Measurements from ENCODE around the gene LRRC8B.
"Not testable (repeated sequence)": the region's sequence is repeated elsewhere in the genome, so short reads cannot be mapped to it uniquely, and the experiment has no call there.

Gene LRRC8B

GRCh38 chr1:89525169-89525855 is 683 bp downstream of the LRRC8B start:
- peak in 1 of 3 experiments; percentile 32 for DNase-seq (ENCODE audit: low read depth in 3 of 3)

GRCh38 chr1:89527256-89527655 is 2.6 kb downstream of the LRRC8B start:
- DNase-seq (ENCODE audit: low read depth in 3 of 3), result no peak

- no peak for DNase-seq (ENCODE audit: low read depth in 3 of 3)
Measured at GRCh38 chr1:89527750-89528381, 3.2 kb downstream of the LRRC8B start.

- DNase-seq (ENCODE audit: low read depth in 3 of 3), result no peak
Measured at GRCh38 chr1:89528382-89528780, 3.8 kb downstream of the LRRC8B start.

GRCh38 chr1:89529196-89529595 is 4.6 kb downstream of the LRRC8B start:
- no peak for DNase-seq (ENCODE audit: low read depth in 3 of 3)

- DNase-seq (ENCODE audit: low read depth in 3 of 3), result no peak
Measured at GRCh38 chr1:89530444-89531089, 5.9 kb downstream of the LRRC8B start.

GRCh38 chr1:89531480-89532139 is 7.0 kb downstream of the LRRC8B start:
- no peak for DNase-seq (ENCODE audit: low read depth in 3 of 3)

- DNase-seq (ENCODE audit: low read depth in 3 of 3), result no peak
Measured at GRCh38 chr1:89532228-89532627, 7.6 kb downstream of the LRRC8B start.

GRCh38 chr1:89532866-89533265 is 8.2 kb downstream of the LRRC8B start:
- no peak for DNase-seq (ENCODE audit: low read depth in 3 of 3)

GRCh38 chr1:89535537-89535936 is 10.9 kb downstream of the LRRC8B start:
- DNase-seq (ENCODE audit: low read depth in 3 of 3), result no peak

- no peak for DNase-seq (ENCODE audit: low read depth in 3 of 3)
Measured at GRCh38 chr1:89536555-89537341, 12.1 kb downstream of the LRRC8B start.

- DNase-seq (ENCODE audit: low read depth in 3 of 3), result no peak
Measured at GRCh38 chr1:89538361-89538760, 13.7 kb downstream of the LRRC8B start.

- DNase-seq (ENCODE audit: low read depth in 3 of 3), result no peak
Measured at GRCh38 chr1:89539128-89539527, 14.5 kb downstream of the LRRC8B start.

GRCh38 chr1:89540406-89540970 is 15.9 kb downstream of the LRRC8B start:
- no peak for DNase-seq (ENCODE audit: low read depth in 3 of 3)

GRCh38 chr1:89542345-89542744 is 17.7 kb downstream of the LRRC8B start:
- no peak for DNase-seq (ENCODE audit: low read depth in 3 of 3)

- DNase-seq (ENCODE audit: low read depth in 3 of 3), result not testable (repeated sequence)
Measured at GRCh38 chr1:89543632-89544031, 19.0 kb downstream of the LRRC8B start.

GRCh38 chr1:89545264-89546038 is 20.8 kb downstream of the LRRC8B start:
- DNase-seq (ENCODE audit: low read depth in 3 of 3), result peak in 2 of 3 experiments; percentile 33 to 77

GRCh38 chr1:89546082-89546889 is 21.7 kb downstream of the LRRC8B start:
- no peak for DNase-seq (ENCODE audit: low read depth in 3 of 3)

GRCh38 chr1:89546934-89547562 is 22.4 kb downstream of the LRRC8B start:
- no peak for DNase-seq (ENCODE audit: low read depth in 3 of 3)
